ENCODE data around the gene NKTR. TPM values are rescaled to one million over a fixed set of nuclear protein-coding genes. Genes with fewer than 3 reads are reported as not detected.
A peak's percentile ranks its signal among the peaks of the same experiment; 100 is the strongest.

The NKTR gene
- total RNA-seq, 6 donors from 2014 or later: 53.7 to 231 (median 103) TPM

- no peak overlapping the region for H3K4me3 ChIP-seq
- peaks cover 0 to 12% (median 0%) of the 10 kb centered on the region in 4 donors for H3K27me3 ChIP-seq
- H3K9me3 ChIP-seq: peaks cover 0 to 3% (median 0%) of the 10 kb centered on the region in 4 donors
- no peak overlapping the region for H3K27ac ChIP-seq
- ATAC-seq (ENCODE audit: low FRiP score in 2 of 2) (no peak), DNase-seq (no peak)
- WGBS, 2 donors: 84 to 85% methylated on average over 10 of the region's 10 CpGs
- H3K36me3 ChIP-seq: no peaks in the 10 kb centered on the region
- H3K4me1 ChIP-seq: peaks cover 0 to 11% (median 9%) of the 10 kb centered on the region in 4 donors
- TF ChIP-seq POLR2A (IDR thresholded peaks at IDR 0.05) (no peak), CTCF (IDR thresholded peaks at IDR 0.05) (no peak), POLR2AphosphoS5 (IDR thresholded peaks at IDR 0.05) (no peak), EP300 (IDR thresholded peaks at IDR 0.05) (no peak)
Observed at GRCh38 chr3:42681361-42682038, 81.0 kb downstream of the NKTR start.

GRCh38 chr3:42682301-42683070 lies 82.0 kb downstream of the NKTR start:
- no peaks in the 10 kb centered on the region for H3K36me3 ChIP-seq
- ATAC-seq (ENCODE audit: low FRiP score in 2 of 2): no peak
- H3K27ac ChIP-seq: no peak overlapping the region
- H3K4me1 ChIP-seq: peaks cover 0 to 11% (median 9%) of the 10 kb centered on the region in 4 donors
- no peak for TF ChIP-seq POLR2A (IDR thresholded peaks at IDR 0.05)
- no peak for TF ChIP-seq EP300 (IDR thresholded peaks at IDR 0.05)
- no peak for TF ChIP-seq CTCF (IDR thresholded peaks at IDR 0.05)
- TF ChIP-seq POLR2AphosphoS5 (IDR thresholded peaks at IDR 0.05): no peak
- no peak overlapping the region for H3K4me3 ChIP-seq
- WGBS, 2 donors: 72 to 74% methylated on average over 12 of the region's 12 CpGs
- no peak for DNase-seq
- peaks cover 0 to 3% (median 0%) of the 10 kb centered on the region in 4 donors for H3K9me3 ChIP-seq
- H3K27me3 ChIP-seq: peaks cover 0 to 12% (median 0%) of the 10 kb centered on the region in 4 donors

- Histone ChIP-seq H3K4me3 (no peak overlapping the region), H3K4me1 (peaks cover 0 to 11% (median 9%) of the 10 kb centered on the region in 4 donors), H3K27me3 (peaks cover 0 to 12% (median 0%) of the 10 kb centered on the region in 4 donors), H3K27ac (no peak overlapping the region), H3K9me3 (no peaks in the 10 kb centered on the region), H3K36me3 (no peaks in the 10 kb centered on the region)
- no peak for TF ChIP-seq EP300 (IDR thresholded peaks at IDR 0.05)
- TF ChIP-seq CTCF (IDR thresholded peaks at IDR 0.05): no peak
- TF ChIP-seq POLR2AphosphoS5 (IDR thresholded peaks at IDR 0.05): peak in 1 of 2 donors; percentile 15
- no peak for TF ChIP-seq POLR2A (IDR thresholded peaks at IDR 0.05)
- peak in 1 of 2 donors; percentile 47 for DNase-seq
- 58 to 61% methylated on average over 9 to 10 of the region's 10 CpGs for WGBS, 2 donors
- peak; percentile 78 to 92 for ATAC-seq (ENCODE audit: low FRiP score in 2 of 2)
Observed at GRCh38 chr3:42683875-42684598, 83.6 kb downstream of the NKTR start.

- 83 to 84% methylated on average over 6 to 7 of the region's 7 CpGs for WGBS, 2 donors
- Histone ChIP-seq H3K9me3 (no peaks in the 10 kb centered on the region), H3K4me3 (no peak overlapping the region), H3K4me1 (peaks cover 0 to 11% (median 9%) of the 10 kb centered on the region in 4 donors), H3K36me3 (no peaks in the 10 kb centered on the region), H3K27me3 (peaks cover 0 to 12% (median 0%) of the 10 kb centered on the region in 4 donors), H3K27ac (no peak overlapping the region)
- no peak for TF ChIP-seq POLR2AphosphoS5 (IDR thresholded peaks at IDR 0.05)
- TF ChIP-seq EP300 (IDR thresholded peaks at IDR 0.05): no peak
- no peak for TF ChIP-seq CTCF (IDR thresholded peaks at IDR 0.05)
- TF ChIP-seq POLR2A (IDR thresholded peaks at IDR 0.05): no peak
- DNase-seq: no peak
- no peak for ATAC-seq (ENCODE audit: low FRiP score in 2 of 2)
Observed at GRCh38 chr3:42684632-42685362, 84.3 kb downstream of the NKTR start.

Data from upper lobe of left lung (tissue), 6 donors.